ENCODE measurements around the gene NAV3.
"Not testable (repeated sequence)": the region's sequence is repeated elsewhere in the genome, so short reads cannot be mapped to it uniquely, and the experiment has no call there.

NAV3 gene

GRCh38 chr12:78101113-78101876, 270.6 kb downstream of the NAV3 start:
- in situ Hi-C loops (cut with HindIII; ENCODE audit: low sequenced_read_pairs) = no loop called here

GRCh38 chr12:78101946-78102635, 271.4 kb downstream of the NAV3 start:
- in situ Hi-C loops (cut with HindIII; ENCODE audit: low sequenced_read_pairs) = no loop called here

- in situ Hi-C loops (cut with HindIII; ENCODE audit: low sequenced_read_pairs) = not testable (repeated sequence)
Observed at GRCh38 chr12:78102801-78103200, 272.1 kb downstream of the NAV3 start.

- in situ Hi-C loops (cut with HindIII; ENCODE audit: low sequenced_read_pairs) = no loop called here
Observed at GRCh38 chr12:78115889-78116288, 285.2 kb downstream of the NAV3 start.

- in situ Hi-C loops (cut with HindIII; ENCODE audit: low sequenced_read_pairs) = no loop called here
Observed at GRCh38 chr12:78118036-78118435, 287.3 kb downstream of the NAV3 start.

- in situ Hi-C loops (cut with HindIII; ENCODE audit: low sequenced_read_pairs) = no loop called here
Observed at GRCh38 chr12:78118486-78118885, 287.8 kb downstream of the NAV3 start.

GRCh38 chr12:78119351-78119918, 288.7 kb downstream of the NAV3 start:
- in situ Hi-C loops (cut with HindIII; ENCODE audit: low sequenced_read_pairs) = no loop called here

- in situ Hi-C loops (cut with HindIII; ENCODE audit: low sequenced_read_pairs) = no loop called here
Observed at GRCh38 chr12:78120306-78120705, 289.6 kb downstream of the NAV3 start.

GRCh38 chr12:78120866-78121560, 290.3 kb downstream of the NAV3 start:
- in situ Hi-C loops (cut with HindIII; ENCODE audit: low sequenced_read_pairs) = no loop called here

- in situ Hi-C loops (cut with HindIII; ENCODE audit: low sequenced_read_pairs) = no loop called here
Observed at GRCh38 chr12:78121969-78122610, 291.4 kb downstream of the NAV3 start.

- in situ Hi-C loops (cut with HindIII; ENCODE audit: low sequenced_read_pairs) = no loop called here
Observed at GRCh38 chr12:78128211-78128610, 297.5 kb downstream of the NAV3 start.

GRCh38 chr12:78143717-78144116, 313.0 kb downstream of the NAV3 start:
- in situ Hi-C loops (cut with HindIII; ENCODE audit: low sequenced_read_pairs) = no loop called here

GRCh38 chr12:78145398-78145797, 314.7 kb downstream of the NAV3 start:
- in situ Hi-C loops (cut with HindIII; ENCODE audit: low sequenced_read_pairs) = no loop called here

- in situ Hi-C loops (cut with HindIII; ENCODE audit: low sequenced_read_pairs) = no loop called here
Observed at GRCh38 chr12:78146365-78146772, 315.7 kb downstream of the NAV3 start.

GRCh38 chr12:78149459-78149858, 318.8 kb downstream of the NAV3 start:
- in situ Hi-C loops (cut with HindIII; ENCODE audit: low sequenced_read_pairs) = no loop called here

GRCh38 chr12:78155546-78155945, 324.9 kb downstream of the NAV3 start:
- in situ Hi-C loops (cut with HindIII; ENCODE audit: low sequenced_read_pairs) = no loop called here

- in situ Hi-C loops (cut with HindIII; ENCODE audit: low sequenced_read_pairs) = no loop called here
Observed at GRCh38 chr12:78156751-78157150, 326.1 kb downstream of the NAV3 start.

- in situ Hi-C loops (cut with HindIII; ENCODE audit: low sequenced_read_pairs) = no loop called here
Observed at GRCh38 chr12:78157199-78157598, 326.5 kb downstream of the NAV3 start.

GRCh38 chr12:78164154-78164553, 333.5 kb downstream of the NAV3 start:
- in situ Hi-C loops (cut with HindIII; ENCODE audit: low sequenced_read_pairs) = no loop called here

GRCh38 chr12:78167510-78167909, 336.8 kb downstream of the NAV3 start:
- in situ Hi-C loops (cut with HindIII; ENCODE audit: low sequenced_read_pairs) = no loop called here

GRCh38 chr12:78171061-78171460, 340.4 kb downstream of the NAV3 start:
- in situ Hi-C loops (cut with HindIII; ENCODE audit: low sequenced_read_pairs) = no loop called here
